HTR-8/SVneo (cell line): Measurements from ENCODE around the gene ANKRD29.

ENCODE experiments used
- DNase-seq: peaks from one replicate; pipeline ENCODE4 v3.0.0; 2011; ENCODE audit warnings: low spot score, mixed read lengths; ENCODE audit not compliant: insufficient read length
- FAIRE-seq: peaks from 2 replicates; lab custom pipeline; 2011; peaks lifted over from hg19 to GRCh38; lab: Jason Lieb, UNC

ANKRD29 gene

GRCh38 chr18:23662309-23663263, at the start of gene ANKRD29:
ANKRD29 (minus strand) TSS chr18:23662911; CDS start chr18:23662730, 181 bp downstream.
- DNase-seq: peak; percentile 36
- no peak for FAIRE-seq

- FAIRE-seq (no peak), DNase-seq (no peak)
These were observed 49.7 kb upstream of the ANKRD29 start for GRCh38 chr18:23712445-23712844.

- FAIRE-seq (no peak), DNase-seq (no peak)
These were observed 48.7 kb upstream of the ANKRD29 start for GRCh38 chr18:23711426-23711825.

GRCh38 chr18:23710946-23711345, 48.2 kb upstream of the ANKRD29 start:
- FAIRE-seq (no peak), DNase-seq (no peak)

GRCh38 chr18:23710068-23710527, 47.4 kb upstream of the ANKRD29 start:
- DNase-seq (no peak), FAIRE-seq (no peak)

GRCh38 chr18:23706971-23707640, 44.4 kb upstream of the ANKRD29 start:
- DNase-seq: no peak
- FAIRE-seq: no peak

- DNase-seq (no peak), FAIRE-seq (no peak)
These were observed 42.1 kb upstream of the ANKRD29 start for GRCh38 chr18:23704806-23705205.

- FAIRE-seq: no peak
- no peak for DNase-seq
These were observed 41.3 kb upstream of the ANKRD29 start for GRCh38 chr18:23703987-23704384.

GRCh38 chr18:23703057-23703986, 40.6 kb upstream of the ANKRD29 start:
- FAIRE-seq (no peak), DNase-seq (peak; percentile 36)

- DNase-seq: no peak
- FAIRE-seq: no peak
These were observed 39.9 kb upstream of the ANKRD29 start for GRCh38 chr18:23702606-23703005.

GRCh38 chr18:23701544-23702064, 38.9 kb upstream of the ANKRD29 start:
- FAIRE-seq: no peak
- no peak for DNase-seq

GRCh38 chr18:23701017-23701416, 38.3 kb upstream of the ANKRD29 start:
- FAIRE-seq: no peak
- no peak for DNase-seq

GRCh38 chr18:23694637-23695430, 32.1 kb upstream of the ANKRD29 start:
- DNase-seq (no peak), FAIRE-seq (no peak)

- DNase-seq: no peak
- FAIRE-seq: no peak
These were observed 31.1 kb upstream of the ANKRD29 start for GRCh38 chr18:23693846-23694245.

GRCh38 chr18:23690505-23691068, 27.9 kb upstream of the ANKRD29 start:
- FAIRE-seq (no peak), DNase-seq (no peak)

- DNase-seq (no peak), FAIRE-seq (no peak)
These were observed 27.1 kb upstream of the ANKRD29 start for GRCh38 chr18:23689616-23690504.

GRCh38 chr18:23689031-23689615, 26.4 kb upstream of the ANKRD29 start, which contains the start of gene LAMA3:
LAMA3 (plus strand) TSS chr18:23689453; CDS start chr18:23689684, 231 bp downstream.
- FAIRE-seq (no peak), DNase-seq (peak; percentile 38)
